ENCODE results near the gene SASH1.
"Not testable (repeated sequence)": the region's sequence is repeated elsewhere in the genome, so short reads cannot be mapped to it uniquely, and the experiment has no call there.

The SASH1 gene

GRCh38 chr6:148367411-148368024 lies 24.9 kb downstream of the SASH1 start:
- DNase-seq (ENCODE audit: low spot score): no peak

DNA sequence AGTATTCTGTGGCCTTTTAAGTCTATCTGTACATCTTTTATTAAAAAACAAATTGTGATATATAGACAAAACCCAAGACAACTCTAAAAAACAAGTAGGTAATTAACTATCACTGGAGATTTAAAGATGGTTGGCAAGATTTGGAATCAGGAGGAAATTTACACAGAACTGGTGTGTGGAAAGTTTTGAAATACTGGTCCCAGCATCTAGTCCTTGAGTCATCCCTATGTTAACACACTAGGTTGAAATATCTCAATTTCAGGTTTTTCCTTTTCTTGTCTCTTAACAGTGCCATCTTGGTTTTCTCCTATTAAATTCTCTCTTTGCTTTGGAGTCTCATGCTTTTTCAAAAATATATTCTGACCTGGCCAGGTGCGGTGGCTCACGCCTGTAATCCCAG lies 27.5 kb downstream of the SASH1 start:
- DNase-seq (ENCODE audit: low spot score): no peak

- no peak for DNase-seq (ENCODE audit: low spot score)
Measured at GRCh38 chr6:148374040-148374774, 31.6 kb downstream of the SASH1 start.

GRCh38 chr6:148375401-148375800 lies 32.8 kb downstream of the SASH1 start:
- DNase-seq (ENCODE audit: low spot score): no peak

DNA sequence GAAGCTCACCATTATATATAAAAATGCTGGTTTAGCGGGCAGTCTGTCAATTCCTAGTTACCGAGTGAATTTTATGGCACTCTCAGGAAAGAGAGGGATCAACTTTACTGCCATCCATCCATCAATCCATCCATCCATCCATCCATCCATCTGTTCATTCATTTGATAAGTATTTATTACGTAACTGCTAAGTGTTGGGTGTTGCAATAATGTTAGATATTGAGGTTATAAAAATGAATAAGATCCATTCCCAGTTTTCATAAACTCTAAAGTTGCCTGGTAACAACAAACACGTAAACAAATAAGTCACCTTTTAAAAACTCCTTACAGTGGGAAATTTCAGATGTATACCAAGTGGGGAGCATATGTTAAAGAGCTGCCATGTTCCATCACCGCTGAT lies 36.8 kb downstream of the SASH1 start:
- no peak for DNase-seq (ENCODE audit: low spot score)

DNA sequence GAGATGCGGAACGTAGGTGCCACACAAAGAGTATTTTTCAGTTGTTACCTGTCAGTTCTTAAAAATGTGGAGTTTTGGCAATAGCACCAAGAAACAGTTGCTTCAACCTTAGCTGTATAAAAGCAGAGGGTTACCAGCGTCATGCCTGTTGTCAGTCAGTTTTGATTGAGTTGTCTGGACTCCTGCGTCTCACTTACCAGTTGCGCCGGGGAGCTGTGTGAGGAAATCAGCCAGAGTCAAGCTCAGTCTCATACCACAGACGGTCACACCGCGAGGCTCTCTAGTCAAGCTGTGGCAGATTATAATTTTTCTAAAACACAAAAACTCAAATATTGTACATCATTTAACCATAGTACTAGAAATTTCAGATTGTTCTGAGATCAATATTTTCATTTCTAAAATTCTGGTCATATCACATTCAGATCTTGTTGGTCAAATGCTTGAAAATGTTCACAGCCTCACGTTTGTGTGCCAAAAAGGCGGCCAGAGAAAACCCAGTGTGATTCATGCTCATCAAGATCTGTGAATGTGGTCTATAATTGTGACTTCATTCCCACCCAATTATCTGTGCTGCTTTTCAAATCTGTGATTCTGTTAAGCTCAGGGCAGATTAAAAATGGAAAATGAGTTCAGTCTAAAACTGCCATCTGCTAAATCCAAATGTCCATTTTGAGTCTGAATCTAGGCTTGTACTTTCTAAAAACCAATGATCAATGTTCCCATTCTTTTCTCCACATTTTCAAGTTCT lies 37.5 kb downstream of the SASH1 start:
- DNase-seq (ENCODE audit: low spot score): no peak

DNA sequence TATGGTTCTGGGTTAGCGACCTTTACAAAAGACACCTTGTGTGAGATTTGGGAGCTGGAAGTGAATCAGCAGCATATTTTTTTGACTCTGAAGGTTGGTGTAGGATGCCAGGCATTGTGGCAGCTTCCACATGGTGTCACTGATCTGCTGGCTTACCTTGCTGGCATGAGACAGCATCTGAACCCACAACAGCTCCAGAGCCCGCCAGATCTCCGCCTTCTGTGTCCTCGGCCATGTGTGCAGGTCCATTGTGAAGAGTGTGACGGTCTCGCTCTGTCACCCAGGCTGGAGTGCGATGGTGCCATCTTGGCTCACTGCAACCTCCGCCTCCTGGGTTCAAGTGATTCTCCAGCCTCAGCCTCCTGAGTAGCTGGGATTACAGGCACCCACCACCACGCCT lies 39.4 kb downstream of the SASH1 start:
- not testable (repeated sequence) for DNase-seq (ENCODE audit: low spot score)

GRCh38 chr6:148382861-148383260 lies 40.2 kb downstream of the SASH1 start:
- DNase-seq (ENCODE audit: low spot score): no peak

GRCh38 chr6:148383658-148384368 lies 41.2 kb downstream of the SASH1 start:
- no peak for DNase-seq (ENCODE audit: low spot score)

- DNase-seq (ENCODE audit: low spot score): no peak
Measured at GRCh38 chr6:148385379-148385778, 42.7 kb downstream of the SASH1 start.

GRCh38 chr6:148388521-148388920 lies 45.9 kb downstream of the SASH1 start:
- DNase-seq (ENCODE audit: low spot score): no peak

GRCh38 chr6:148389086-148389485 lies 46.4 kb downstream of the SASH1 start:
- no peak for DNase-seq (ENCODE audit: low spot score)

- DNase-seq (ENCODE audit: low spot score): no peak
Measured at GRCh38 chr6:148389917-148390316, 47.3 kb downstream of the SASH1 start.

GRCh38 chr6:148392127-148392526 lies 49.5 kb downstream of the SASH1 start:
- not testable (repeated sequence) for DNase-seq (ENCODE audit: low spot score)

GRCh38 chr6:148392671-148393070 lies 50.0 kb downstream of the SASH1 start:
- no peak for DNase-seq (ENCODE audit: low spot score)

GRCh38 chr6:148395583-148396101 lies 53.0 kb downstream of the SASH1 start:
- DNase-seq (ENCODE audit: low spot score): no peak

- DNase-seq (ENCODE audit: low spot score): no peak
Measured at GRCh38 chr6:148396411-148396810, 53.8 kb downstream of the SASH1 start.

DNA sequence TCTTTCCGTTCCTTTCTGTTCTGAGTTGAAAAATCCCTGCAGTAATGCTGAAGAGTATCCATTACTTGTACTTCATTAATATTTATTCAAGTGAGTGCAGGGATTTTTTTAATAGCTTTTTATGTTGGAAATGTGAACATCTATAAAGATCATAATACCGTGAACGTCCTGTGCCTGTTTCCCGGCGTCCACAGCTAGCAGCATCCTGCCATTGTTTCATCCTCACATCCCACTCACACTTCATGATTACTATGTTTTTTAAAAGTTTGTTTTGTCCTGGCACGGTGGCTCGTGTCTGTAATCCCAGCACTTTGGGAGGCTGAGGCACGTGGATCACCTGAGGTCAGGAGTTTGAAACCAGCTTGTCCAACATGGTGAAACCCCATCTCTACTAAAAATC lies 54.3 kb downstream of the SASH1 start:
- no peak for DNase-seq (ENCODE audit: low spot score)

- no peak for DNase-seq (ENCODE audit: low spot score)
Measured at GRCh38 chr6:148398244-148398643, 55.6 kb downstream of the SASH1 start.

DNA sequence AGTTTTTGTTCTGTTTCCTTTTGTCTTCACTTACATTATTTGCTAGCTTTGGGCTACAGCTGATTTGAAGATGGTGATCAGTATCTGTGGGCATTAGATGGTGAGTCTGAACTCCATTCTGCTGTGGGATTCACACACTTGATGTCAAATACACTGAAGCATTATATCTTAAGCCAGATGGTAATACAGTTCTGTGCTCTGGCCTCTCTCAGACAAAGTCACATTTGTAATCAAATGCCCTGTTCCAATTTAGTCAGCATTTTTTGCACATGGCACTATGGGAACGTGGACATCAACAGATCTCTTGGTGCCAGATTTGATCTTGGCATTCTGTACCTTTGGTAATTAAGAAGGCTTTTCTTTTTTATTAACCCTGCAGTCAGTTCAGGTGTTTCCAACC lies 56.0 kb downstream of the SASH1 start:
- no peak for DNase-seq (ENCODE audit: low spot score)

- DNase-seq (ENCODE audit: low spot score): no peak
Measured at GRCh38 chr6:148401571-148401970, 58.9 kb downstream of the SASH1 start.

GRCh38 chr6:148404456-148405054 lies 61.9 kb downstream of the SASH1 start:
- no peak for DNase-seq (ENCODE audit: low spot score)
